Panc1 (cell line): Measurements from ENCODE around the gene PEAK3.

ENCODE experiments used
- TF ChIP-seq, protein P1 (sequence below): fragments of 450-650 bp; IDR thresholded peaks from 2 replicates; pipeline ENCODE4 v1.5.1; 2017; ENCODE audit warnings: mild to moderate bottlenecking
- TF ChIP-seq, protein P2 (sequence below), 2 experiments: IDR thresholded peaks; 2 replicates each; pipeline ENCODE4 v1.6.1; 2011 to 2012; ENCODE audit warnings: low read depth in 2 of 2, control low read depth in 1 of 2, low read length in 1 of 2, mild to moderate bottlenecking in 1 of 2, moderate library complexity in 1 of 2; ENCODE audit not compliant: insufficient read depth in 1 of 2

DNA sequence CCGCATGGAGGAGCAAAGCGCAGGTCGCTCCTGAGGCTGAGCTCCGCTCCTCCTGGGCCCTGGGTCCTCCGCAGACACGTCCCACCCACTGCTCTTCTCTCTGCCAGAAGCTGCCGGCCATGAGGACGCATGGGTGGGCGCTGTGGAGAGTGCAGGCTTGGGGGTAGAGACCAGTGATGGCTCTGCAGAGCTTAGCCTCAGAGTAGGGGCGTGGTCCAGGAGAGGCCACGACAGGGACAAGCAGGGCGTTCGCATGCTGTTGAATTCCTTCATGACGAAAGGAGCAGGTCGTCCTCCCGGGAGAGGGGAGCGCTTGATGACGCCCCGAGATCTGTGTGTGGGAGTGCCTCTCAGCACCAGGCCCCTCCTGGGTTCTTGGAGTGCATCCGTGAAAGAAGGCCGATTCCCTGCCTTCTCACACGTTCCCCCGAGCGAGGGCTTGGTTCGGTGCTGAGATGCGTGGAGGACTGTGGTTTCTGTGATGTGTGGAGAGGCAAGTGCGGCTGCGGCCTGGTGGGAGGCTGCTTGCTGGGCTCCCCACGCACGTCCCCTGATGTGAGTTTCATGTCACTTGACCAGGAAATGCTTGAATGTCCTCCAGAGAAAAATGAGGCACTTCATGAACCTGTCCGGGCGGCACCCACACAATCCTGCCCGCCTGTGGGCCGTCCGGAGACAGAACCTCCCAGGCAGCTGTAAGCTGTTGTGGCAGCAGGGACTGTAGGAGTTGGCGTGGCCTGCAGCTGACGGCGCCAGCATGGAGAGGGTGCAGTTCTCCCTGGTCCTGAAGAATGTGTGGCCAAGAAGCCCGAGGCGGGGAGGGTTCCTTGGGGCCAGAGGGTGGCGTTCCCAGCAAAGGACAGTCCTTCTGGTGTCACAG is 40.9 kb downstream of the PEAK3 start:
- TF ChIP-seq, protein P1, sequence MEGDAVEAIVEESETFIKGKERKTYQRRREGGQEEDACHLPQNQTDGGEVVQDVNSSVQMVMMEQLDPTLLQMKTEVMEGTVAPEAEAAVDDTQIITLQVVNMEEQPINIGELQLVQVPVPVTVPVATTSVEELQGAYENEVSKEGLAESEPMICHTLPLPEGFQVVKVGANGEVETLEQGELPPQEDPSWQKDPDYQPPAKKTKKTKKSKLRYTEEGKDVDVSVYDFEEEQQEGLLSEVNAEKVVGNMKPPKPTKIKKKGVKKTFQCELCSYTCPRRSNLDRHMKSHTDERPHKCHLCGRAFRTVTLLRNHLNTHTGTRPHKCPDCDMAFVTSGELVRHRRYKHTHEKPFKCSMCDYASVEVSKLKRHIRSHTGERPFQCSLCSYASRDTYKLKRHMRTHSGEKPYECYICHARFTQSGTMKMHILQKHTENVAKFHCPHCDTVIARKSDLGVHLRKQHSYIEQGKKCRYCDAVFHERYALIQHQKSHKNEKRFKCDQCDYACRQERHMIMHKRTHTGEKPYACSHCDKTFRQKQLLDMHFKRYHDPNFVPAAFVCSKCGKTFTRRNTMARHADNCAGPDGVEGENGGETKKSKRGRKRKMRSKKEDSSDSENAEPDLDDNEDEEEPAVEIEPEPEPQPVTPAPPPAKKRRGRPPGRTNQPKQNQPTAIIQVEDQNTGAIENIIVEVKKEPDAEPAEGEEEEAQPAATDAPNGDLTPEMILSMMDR, result no peak
- TF ChIP-seq, protein P2, sequence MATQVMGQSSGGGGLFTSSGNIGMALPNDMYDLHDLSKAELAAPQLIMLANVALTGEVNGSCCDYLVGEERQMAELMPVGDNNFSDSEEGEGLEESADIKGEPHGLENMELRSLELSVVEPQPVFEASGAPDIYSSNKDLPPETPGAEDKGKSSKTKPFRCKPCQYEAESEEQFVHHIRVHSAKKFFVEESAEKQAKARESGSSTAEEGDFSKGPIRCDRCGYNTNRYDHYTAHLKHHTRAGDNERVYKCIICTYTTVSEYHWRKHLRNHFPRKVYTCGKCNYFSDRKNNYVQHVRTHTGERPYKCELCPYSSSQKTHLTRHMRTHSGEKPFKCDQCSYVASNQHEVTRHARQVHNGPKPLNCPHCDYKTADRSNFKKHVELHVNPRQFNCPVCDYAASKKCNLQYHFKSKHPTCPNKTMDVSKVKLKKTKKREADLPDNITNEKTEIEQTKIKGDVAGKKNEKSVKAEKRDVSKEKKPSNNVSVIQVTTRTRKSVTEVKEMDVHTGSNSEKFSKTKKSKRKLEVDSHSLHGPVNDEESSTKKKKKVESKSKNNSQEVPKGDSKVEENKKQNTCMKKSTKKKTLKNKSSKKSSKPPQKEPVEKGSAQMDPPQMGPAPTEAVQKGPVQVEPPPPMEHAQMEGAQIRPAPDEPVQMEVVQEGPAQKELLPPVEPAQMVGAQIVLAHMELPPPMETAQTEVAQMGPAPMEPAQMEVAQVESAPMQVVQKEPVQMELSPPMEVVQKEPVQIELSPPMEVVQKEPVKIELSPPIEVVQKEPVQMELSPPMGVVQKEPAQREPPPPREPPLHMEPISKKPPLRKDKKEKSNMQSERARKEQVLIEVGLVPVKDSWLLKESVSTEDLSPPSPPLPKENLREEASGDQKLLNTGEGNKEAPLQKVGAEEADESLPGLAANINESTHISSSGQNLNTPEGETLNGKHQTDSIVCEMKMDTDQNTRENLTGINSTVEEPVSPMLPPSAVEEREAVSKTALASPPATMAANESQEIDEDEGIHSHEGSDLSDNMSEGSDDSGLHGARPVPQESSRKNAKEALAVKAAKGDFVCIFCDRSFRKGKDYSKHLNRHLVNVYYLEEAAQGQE (IDR thresholded peaks at IDR 0.05; ENCODE audit: insufficient read depth in 1 of 2, low read depth in 2 of 2, low read length in 1 of 2), result no peak
